Activated T-cell treated with anti-CD3 and anti-CD28 coated beads, Interleukin-2, amount 50 U/mL, for 1 hour (primary cell): Measurements from ENCODE around the gene UNC93B1.
"Not testable (repeated sequence)": the region's sequence is repeated elsewhere in the genome, so short reads cannot be mapped to it uniquely, and the experiment has no call there.

Source experiments
- DNase-seq: peaks from one replicate; pipeline ENCODE4 v3.0.0-alpha.2; 2020

Gene UNC93B1

DNA sequence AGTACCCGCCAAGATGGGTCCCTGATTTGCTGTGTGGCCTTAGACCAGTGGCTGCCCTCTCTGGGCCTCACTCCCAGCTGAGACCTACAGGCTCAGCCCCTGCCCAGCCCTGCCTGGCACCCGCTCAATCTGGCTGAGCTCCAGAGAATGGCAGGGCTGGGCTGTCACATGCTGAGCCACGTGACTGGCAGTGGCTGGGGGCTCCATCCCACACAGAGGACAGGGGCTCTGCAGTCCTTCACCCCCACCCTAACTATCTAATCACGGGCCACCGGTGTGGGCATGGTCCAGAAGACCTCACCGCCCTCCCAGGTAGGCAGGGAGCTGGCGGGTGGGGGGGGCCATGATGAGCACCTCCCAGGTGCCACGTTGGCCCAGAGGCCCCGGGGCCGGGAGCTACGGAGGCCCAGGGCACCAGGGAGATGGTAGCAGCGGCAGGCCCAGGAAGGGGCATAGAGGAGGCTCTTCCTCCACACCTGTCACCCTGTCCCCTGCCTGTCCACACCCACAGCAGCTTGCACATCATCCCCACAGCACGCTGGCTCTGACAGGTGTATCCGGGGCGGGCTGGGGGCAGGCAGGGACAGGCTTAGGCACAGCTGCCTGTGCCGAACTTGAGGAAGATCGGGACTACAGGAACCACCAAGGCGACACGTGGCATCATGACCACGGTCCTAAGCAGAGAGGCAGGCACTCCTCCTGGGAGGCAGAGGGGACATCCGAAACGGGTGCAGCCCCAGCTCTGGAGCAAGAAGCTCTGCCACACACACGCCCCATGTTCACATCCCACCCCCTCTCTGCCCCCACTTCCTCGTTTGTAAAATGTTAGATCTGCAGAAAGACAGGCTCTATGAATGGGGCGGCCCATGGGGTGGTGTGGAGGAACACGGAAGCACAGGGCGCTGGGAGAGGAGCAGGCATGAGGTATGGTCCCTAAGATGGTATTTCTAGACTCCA, 4.8 kb upstream of the UNC93B1 start:
- no peak for DNase-seq

DNA sequence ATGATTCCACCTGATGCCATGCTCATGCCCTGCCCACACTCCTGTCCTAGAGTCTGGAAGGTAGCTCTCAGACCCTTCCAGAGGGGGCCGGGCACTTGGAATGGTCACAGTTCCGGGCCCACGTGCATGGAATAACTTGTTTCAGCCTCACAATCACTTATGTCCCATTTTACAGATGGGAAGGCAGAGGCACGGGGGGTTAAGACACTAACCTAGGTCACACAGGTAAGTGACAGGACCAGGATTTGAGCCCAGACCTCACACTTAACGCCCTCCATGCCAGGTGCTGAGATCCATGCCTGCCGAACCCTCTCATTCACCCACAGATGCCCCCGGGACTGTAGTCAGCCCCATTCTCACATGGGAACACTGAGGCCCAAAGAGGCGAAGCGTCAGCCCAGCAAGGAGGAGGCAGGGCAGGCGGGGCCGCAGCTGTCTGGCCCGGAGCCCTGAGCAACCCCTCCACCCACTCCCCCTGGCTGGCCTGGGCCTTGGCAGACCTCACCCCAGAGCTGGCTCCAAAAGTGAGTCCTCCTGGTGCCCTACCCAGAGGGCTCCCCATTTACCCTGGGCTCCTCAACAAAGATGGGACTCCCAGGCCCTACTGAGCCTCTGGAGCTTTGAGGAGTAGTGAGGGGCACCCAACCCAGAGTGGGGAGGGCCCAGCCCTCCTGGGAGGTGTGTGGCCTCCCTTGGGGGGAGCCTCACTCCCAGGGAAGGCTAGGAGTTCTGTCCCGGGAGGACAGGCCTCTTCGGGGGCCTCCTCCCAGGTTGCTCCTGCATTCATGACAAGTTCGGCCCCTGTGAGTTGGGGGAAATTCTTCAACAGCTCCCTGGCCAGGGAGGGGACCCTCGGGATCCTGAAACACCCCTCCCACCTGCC, 3.8 kb upstream of the UNC93B1 start:
- DNase-seq: no peak

DNA sequence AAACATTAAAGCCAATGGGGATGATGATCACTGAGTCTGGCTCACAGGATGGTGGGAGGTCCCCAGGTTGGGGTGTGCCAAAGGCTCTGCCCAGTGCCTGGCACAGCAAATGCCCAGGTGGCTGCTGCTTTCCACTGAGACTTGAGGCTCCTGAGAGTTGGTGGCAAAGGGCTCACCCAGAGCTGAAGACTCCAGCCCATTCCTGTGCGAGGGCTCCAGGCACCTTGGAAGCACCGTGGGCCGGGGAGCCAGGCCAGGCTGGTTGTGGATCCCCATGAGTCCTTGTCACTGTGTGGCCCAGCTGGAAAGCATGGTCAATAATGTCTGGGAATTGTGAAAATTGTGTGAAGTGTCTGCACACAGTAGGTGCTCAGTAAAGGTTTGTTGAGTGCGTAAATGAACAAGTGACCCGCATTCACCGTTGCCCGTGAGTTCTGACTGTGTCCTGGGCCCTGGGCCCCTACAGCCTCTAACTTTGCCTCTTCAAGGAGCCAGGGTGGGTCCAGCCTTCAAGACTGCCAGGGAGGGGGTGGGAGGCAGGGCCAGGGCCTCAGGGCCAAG, 2.8 kb upstream of the UNC93B1 start:
- no peak for DNase-seq

DNA sequence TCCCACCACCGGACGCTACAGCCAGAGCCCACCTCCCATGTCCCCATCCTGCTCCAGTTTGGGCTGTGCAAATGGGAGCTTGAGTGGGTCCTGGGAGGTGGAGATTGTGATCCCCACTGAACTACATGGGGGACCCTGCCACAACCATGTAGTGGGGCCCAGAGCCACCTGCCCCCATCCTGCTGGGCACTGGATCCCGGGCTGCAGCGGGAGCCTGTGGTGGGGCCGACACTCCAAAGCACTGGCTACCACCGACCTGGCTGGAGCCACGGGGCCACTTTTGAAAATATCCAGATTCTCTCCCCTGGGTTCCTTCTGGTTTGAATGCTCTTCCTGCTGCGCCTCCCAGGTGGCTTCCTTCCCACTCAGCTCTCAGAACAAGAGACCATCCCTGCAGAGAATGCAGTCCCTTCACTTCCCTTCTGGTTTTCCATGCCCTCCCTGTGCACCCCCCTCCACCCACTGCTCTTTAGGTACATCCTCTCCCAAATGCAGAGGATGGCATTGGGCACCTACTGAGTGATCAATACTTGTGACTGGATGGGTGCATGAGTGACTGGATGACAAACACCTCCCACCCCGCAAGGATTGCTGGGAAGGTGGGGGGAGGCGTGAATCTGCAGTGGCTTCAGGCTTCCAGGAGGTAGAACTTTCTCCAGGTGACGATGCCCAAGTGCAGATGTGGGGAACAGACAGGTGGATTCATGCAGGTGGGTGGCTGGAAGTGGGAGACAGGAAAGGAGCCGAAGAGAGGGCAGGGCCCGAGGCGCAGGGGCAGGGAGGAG, 846 bp upstream of the UNC93B1 start:
- no peak for DNase-seq

DNA sequence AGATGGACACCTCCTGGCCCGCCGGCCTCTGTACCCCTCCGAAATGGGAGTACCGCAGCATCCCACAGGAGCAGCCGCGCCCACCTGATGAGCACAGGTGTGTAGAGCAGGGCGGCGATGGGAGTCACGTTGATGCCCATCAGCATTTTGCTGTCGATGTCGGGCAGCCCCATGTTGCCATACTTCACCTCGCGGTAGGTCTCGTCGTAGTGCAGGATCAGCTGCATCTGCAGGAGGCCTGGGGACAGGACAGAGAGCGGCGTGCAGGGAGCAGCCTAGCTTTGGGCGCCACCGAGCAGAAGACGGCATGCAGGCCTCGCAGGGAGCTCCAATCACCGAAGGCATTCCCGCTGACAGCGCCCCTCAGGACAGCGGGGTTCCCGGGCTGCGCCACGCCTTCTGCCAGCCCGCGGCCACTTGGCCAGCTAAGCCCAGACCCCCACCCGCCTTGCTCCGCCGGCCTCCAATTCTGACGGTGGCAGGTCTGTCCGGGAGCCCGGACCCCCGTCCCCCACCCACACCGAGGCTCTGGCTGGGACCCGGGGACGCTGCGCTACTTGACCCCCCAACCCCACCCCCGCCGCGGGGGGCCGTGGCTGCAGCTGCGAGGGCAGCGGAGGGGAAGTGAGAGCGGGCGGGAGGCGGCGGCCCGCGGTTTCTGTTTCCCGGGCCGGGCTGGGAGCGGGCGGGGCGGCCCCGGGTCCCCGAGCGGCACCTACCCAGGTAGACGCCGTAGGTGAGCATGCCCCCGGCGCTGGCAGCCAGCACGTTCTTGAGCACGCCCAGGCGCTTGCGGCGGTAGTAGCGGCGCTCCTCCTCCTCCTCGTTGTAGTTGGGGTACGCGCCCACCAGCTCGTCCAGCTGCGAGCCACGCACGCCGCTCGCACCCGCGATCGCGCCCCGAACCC, 705 bp downstream of the UNC93B1 start:
- peak; percentile 73 for DNase-seq

DNA sequence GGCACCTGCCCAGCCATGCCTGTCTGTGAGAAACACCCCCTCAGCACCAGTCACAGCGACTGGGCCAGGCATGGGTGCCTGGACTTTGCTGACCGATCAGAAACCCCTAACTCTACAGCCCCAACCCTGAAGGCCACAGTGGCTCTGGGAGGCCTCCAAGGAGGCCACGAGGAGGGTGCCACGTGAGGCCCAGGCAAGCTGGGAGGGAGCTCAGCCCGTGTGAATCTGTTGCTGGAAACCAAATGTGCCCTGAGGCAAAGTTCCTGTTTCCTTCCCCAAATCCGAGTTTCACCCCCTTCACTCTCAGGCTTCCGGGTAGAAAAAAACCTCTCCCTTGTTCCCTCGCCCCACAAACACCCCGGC, 1.3 kb downstream of the UNC93B1 start:
- no peak for DNase-seq

DNA sequence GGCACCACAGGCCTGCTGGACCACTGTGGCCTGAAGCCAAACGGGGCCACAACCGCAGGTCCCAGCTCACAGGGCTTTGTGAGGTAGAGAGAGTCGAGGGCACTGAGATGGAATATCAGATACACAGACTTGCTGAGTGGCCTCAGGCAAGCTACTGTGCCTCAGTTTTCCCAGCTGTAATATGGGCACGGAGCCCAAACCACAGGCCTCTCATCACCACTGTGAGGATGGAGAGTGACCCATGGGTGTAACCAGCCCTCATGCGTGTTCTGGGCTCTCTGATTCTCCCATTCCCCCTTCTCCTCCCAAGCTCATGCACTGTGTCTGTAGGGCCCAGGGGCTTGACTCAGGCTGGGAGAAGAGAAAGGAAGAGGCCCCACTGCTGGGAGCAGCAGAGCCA, 4.2 kb downstream of the UNC93B1 start:
- DNase-seq: no peak

DNA sequence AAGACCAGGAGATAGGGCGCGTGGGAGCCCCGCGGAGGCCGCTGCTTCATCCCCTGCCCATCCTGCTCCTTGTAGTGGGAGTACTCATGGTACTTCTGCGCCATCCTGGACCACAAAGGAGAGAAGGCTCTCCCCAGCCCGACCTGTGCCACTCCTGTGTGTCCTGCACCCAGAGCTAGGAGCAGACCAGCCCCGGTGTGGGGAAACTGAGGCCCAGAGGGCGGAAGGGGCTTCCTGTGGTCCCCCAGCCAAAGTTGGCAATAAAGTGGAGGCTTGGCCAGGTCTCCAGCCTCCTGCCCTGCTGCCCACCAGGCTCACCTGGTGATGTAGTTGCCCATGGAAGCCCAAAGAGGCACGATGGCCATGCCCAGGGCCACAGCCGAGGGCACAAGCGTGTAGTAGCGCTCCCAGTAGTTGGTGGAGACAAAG, 4.7 kb downstream of the UNC93B1 start:
- no peak for DNase-seq

DNA sequence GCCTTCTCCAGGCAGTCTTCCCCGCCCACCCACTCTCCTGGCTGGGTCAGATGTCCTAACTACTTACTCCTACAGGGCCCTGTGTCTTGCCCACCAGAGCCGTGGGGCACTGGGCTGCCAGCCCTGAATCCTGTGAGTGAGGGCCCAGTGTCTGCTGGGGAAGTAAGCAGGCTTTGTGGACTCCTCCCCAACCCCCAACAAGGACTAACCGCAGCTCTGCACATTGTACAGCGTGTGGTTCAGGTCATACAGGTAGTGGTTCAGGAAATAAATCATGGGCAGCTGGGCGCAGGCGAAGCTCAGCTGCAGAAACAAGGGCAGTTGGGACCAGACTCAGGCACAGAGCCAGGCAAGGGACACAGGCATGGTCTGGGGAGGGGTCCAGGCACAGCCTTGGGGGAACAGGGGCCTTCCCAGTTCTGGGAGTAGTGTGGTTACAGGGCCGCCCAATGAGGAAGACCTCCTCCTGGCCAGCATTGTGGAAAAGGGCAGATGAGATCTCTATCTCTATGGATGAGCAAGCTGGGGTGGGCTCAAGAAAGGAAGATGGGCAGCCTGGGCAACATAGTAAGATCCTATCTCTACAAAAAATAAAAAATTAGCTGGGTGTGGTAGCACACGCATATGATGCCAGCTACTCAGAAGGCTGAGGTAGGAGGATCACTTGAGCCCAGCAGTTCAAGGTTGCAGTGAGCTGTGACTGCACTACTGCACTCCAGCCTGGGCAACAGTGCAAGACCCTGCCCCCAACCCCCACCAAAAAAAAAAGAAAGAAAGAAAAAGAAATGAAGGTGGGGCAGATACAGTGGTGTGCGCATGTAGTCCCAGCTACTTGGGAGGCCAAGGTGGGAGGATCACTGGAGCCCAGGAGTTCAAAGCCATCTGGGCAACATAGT, 5.5 kb downstream of the UNC93B1 start:
- no peak for DNase-seq

DNA sequence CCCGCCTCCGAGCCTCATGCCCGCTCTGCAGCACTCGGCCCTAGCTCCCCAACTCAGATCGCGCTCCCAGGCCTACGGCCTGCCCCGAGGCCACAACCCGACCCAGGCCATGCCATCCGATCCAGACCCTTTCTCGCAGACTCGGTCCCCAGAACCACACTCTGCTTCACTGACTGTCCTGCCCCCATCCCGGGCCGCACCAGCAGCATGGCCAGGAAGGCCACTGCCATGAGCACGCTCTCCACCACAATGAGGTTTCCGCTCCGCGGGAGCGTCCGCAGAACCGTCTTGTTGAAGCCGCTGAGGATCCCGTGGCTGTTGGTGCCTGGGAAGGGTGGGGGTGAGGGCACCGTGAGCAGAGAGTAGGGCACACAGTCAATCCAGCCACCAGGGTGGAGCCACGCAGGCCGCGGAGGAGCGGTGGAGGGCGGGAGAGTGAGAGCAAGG, 6.4 kb downstream of the UNC93B1 start:
- DNase-seq: no peak

DNA sequence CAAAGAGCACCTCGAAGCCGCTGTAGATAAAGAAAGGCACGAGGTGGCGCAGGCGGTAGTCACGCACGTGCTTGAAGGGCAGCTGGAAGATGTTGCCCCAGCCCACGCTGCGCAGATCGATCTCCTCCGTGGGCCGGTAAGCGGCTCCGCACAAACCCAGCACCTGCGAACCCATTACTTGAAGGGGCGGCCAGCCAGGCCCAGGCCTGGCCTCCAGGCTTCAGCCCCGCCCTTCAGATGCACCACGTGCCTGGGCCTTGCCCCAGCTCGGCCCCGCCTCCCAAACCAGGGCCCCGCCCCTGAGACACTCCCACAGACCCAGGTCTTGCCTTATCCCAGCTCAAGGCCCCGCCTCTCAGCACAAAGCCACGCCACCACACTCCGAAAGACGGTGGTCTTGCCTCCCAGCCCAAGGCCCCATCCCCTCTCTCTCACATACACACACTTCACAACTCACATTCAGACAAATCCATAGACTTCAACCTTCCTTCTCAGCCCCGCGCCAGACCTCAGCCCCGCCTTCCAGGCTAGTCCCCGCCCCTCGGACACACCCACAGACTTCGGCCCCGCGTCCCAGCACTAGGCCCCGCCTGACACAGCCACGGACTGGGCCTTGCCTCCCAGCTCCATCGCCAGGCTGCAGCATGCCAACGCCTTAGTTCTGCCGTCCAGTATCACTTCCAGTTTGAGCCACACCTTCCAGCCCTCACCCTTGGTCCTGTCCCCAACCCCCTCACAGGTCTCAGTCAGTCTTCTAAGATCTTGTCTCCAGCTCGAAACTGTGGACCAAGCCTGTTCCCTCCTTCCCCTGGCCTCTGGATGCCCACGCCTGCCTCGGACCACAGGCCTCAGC, 7.0 kb downstream of the UNC93B1 start:
- DNase-seq: peak; percentile 56

DNA sequence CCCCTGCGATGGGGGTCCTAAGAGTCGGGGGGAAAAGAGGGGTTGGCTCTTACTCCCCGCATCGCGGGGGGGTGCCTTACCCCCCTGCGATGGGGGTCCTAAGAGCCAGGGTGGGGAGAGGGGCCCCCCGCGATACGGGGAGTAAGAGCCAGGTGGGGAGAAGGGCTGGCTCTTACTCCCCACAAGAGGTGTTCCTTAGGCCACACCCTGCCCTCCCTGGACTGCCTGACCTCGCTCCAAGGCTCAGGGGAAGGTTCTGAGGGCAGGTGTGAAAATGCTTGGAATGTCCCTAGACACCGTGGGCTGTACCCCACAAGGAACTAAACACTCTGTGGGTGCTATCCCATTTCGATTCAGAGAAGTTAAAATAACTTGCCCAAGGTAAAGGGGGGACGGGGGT, 7.8 kb downstream of the UNC93B1 start:
- DNase-seq: no peak

DNA sequence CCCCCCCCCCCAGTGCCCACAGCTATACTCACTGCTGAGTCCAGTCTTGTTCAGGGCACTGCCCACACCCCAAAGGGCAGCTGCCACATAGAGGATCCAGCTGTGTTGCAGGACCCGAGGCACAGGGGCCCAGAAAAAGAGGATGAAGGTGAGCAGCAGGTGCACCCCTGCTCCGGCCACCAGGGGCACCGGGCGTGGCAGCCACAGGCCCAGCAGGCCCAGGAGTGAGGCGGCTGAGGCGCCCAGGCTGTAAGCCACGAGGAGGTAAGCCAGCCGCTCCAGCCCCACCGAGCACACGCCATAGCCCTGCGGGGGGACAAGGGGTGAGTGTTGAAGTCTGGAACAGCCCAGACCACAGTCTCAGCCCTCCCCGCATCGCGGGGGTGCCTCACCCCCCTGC, 8.3 kb downstream of the UNC93B1 start:
- DNase-seq: not testable (repeated sequence)

DNA sequence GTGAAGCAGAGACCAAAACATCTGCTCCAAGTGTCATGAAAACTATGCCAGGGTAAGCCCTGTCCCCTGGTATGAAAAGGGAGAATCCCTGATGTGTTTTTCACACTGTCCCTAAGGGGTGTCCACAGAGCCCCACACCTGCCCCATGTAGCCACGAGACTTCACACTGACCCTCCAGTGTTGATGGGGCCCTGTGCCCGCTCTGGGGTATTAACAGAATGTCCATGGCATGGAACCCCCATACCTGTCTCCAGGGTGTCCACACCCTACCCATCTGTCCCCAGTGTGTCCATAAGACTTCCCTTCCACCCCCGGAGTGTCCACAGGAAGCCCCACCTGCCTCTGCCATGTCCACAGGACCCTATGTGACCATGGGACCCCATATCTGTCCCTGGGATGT, 8.8 kb downstream of the UNC93B1 start:
- not testable (repeated sequence) for DNase-seq

DNA sequence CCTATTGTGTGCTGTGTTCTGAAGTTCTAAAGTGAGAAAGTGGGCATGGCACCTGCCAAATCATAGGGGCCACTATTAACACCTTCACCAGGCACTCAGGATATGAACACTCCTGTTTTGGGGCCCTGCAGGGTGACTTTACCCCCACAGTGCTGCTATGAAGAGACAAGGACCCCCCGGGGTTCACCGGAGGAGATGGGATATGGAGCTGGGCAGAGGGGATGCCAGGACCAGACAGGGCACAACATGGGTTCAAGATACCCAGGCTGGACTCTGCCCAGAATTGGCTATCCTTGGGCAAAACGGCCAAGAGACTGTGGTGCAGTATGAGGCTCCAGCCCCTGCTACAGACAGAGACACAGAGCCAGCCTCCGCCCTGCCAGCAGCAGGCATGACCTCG, 9.5 kb downstream of the UNC93B1 start:
- DNase-seq: not testable (repeated sequence)

DNA sequence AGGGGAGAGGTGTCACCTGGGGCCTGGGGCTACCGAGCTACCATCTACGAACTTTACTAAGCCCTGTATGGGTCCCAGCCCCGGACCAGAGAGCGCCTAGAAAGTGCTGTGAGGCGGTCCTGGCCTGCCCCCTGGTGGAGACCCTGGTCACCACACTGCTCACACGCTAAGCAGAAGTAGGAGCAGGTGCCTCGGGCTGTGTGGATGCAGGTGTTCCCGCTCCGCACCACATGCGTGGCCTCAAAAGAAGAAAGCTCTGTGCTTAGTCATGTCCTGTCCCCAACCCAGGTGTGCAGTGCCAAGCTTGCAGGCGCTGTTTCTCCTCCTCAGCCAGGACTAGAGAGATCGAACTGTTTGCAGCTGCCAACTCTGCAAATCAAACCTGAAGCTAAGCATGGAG, 10.1 kb downstream of the UNC93B1 start:
- DNase-seq: peak; percentile 64

DNA sequence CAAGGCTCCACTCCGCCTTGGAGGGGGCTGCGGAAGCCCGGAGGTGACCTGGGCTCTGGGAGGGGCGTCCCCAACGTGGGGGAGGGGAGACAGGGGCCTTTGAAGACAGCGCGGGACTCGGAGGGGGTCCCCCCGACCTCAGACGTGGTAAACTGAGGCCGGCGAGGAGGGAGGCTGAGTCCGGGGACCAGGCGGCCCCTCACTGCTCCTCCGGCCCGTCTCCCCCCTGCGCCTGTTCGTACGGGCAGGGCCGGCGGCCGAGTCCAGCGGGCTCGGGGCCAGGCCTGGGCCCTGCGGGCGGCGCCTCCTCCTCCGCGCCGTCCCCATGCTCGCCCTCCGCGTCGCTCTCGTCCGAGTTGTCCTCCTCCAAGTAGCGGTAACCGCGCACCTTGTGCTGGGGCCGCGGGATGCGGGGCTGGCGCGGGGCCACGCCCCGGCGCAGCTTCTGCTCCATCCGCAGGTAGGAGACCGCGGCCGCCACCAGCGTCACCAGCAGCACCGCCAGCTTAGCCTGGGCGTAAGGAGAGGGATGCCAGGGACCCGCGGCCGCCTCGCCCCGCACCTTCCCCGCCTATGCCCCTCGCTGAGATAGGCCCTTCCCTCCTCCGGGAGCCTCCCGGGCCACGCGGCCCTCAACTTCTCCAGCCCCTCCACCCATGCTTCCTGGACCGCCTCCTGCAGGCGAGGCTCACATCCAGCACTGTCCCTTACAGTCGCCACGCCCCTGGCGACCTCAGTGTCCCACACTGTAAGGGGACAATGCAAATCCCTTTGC, 12.4 kb downstream of the UNC93B1 start:
- not testable (repeated sequence) for DNase-seq

DNA sequence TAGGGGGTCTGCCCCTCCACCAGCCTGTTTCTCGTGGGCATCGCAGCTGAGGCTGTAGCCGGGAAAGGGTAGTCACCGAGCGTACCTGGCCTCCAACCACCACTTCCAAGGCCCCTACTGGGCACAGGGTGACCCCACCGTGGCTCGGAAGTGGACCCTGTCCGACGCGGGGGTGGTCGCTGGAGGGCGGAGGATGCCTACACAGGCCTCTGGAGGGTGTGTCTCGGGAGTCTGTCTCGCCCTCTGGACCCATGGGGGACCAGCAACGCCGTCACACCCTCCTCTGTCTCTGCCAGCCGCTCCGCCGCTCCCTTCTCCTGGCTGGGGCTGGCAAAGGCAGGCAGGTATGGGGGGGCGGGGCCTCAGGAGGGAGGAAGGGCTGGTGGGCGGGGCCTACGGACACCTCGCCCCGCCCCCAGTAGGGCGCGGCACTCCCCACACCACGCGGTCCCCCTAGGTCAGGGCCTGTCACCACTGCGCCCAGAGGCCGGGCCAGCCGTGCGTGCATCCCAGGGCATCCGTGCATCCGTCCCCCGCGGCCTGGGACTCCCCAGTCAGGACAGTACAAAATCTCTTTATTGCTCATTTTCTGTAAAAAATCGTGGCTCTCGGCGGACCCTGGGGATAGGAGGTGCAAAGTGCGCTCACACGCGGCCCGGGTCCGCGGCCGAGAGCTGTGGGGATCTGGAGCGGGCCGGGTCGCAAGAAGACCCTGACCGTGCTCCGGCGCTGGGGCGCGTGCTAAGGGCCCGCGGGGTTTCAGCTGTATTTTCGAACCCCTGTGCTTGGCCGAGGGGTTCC, 13.2 kb downstream of the UNC93B1 start:
- not testable (repeated sequence) for DNase-seq
